Gastroesophageal sphincter (tissue), 4 donors: ENCODE measurements around the gene FA2H. TPM values are rescaled to one million over a fixed set of nuclear protein-coding genes. Genes with fewer than 3 reads are reported as not detected.
"Not testable (repeated sequence)": the region's sequence is repeated elsewhere in the genome, so short reads cannot be mapped to it uniquely, and the experiment has no call there.

Experiments used
- ATAC-seq: fragments of 150-250 bp; one replicate; pipeline ENCODE4 v1.9.1; 2016; ENCODE audit warnings: mild to moderate bottlenecking, moderate library complexity
- H3K27ac ChIP-seq, 4 donors: fragments of 200-600 bp; sonication (generic) in 3 of 4; 1 replicate in 3 of 4; 2 replicates in 1 of 4; pipeline ENCODE4 v1.5.1; 2016 to 2019
- H3K27me3 ChIP-seq: fragments of 200-600 bp; sonication (generic); one replicate; pipeline ENCODE4 v1.5.1; 2019
- H3K36me3 ChIP-seq, 2 donors: fragments of 200-600 bp; sonication (generic); one replicate each; pipeline ENCODE4 v1.5.1; 2019; ENCODE audit warnings: control low read depth in 1 of 2
- H3K4me1 ChIP-seq, 3 donors: fragments of 200-600 bp; sonication (generic); 1 replicate in 2 of 3; 2 replicates in 1 of 3; pipeline ENCODE4 v1.5.1; 2016 to 2019; ENCODE audit warnings: control low read depth in 2 of 3
- H3K4me3 ChIP-seq, 2 donors: fragments of 200-600 bp; sonication (generic); one replicate each; pipeline ENCODE4 v1.5.1; 2019; ENCODE audit warnings: mild to moderate bottlenecking in 1 of 2, moderate library complexity in 1 of 2
- H3K9me3 ChIP-seq, 3 donors: fragments of 200-600 bp; sonication (generic); one replicate each; pipeline ENCODE4 v1.5.1; 2017 to 2019; ENCODE audit warnings: control low read depth in 2 of 3
- CTCF ChIP-seq, 4 experiments: fragments of 200-600 bp in 2 of 4; fragments of 450-650 bp in 2 of 4; sonication (generic) in 1 of 4; IDR thresholded peaks; one replicate each; pipeline ENCODE4 v1.5.1; 2017 to 2019; ENCODE audit warnings: antibody characterized with exemption in 4 of 4, mild to moderate bottlenecking in 2 of 4, moderate library complexity in 2 of 4
- EP300 ChIP-seq: sonication (generic); formaldehyde crosslinking; IDR thresholded peaks from one replicate; pipeline ENCODE4 v1.6.1; 2017; ENCODE audit warnings: antibody characterized with exemption, mild to moderate bottlenecking
- POLR2A ChIP-seq, 2 donors: fragments of 450-650 bp; IDR thresholded peaks; one replicate each; pipeline ENCODE4 v1.6.1; 2017; ENCODE audit warnings: antibody characterized with exemption in 2 of 2, mild to moderate bottlenecking in 2 of 2, moderate library complexity in 1 of 2
- POLR2AphosphoS5 ChIP-seq: sonication (generic); formaldehyde crosslinking; IDR thresholded peaks from one replicate; pipeline ENCODE4 v1.6.1; 2017; ENCODE audit warnings: antibody characterized with exemption
- WGBS, 2 donors: methylation state at CpG; one replicate each; pipeline ENCODE4 v1.1.5; 2018; ENCODE audit warnings: low coverage in 1 of 2; 5-methylcytosine and 5-hydroxymethylcytosine counted together
- total RNA-seq, 4 donors: library from RNA; depleted of rRNA; stranded (reverse); fragments of >200 nt; gene quantifications; one replicate each; pipeline ENCODE4 v1.1.0, GENCODE V29; 2016

FA2H gene
- total RNA-seq, 4 donors from 2014 or later, result 0.27 to 2.2 (median 0.31) TPM; not detected in 1

GRCh38 chr16:74793571-74793970, 19.0 kb upstream of the FA2H start:
- 79 to 93% methylated on average over 2 of the region's 2 CpGs for WGBS, 2 donors
- Histone ChIP-seq H3K4me3 (no peak overlapping the region), H3K27ac (no peak overlapping the region), H3K4me1 (no peaks in the 10 kb centered on the region), H3K36me3 (no peaks in the 10 kb centered on the region), H3K9me3 (no peaks in the 10 kb centered on the region), H3K27me3 (peaks cover 30% of the 10 kb centered on the region)
- TF ChIP-seq POLR2A (IDR thresholded peaks at IDR 0.05) (no peak), EP300 (no peak), POLR2AphosphoS5 (no peak), CTCF (IDR thresholded peaks at IDR 0.05) (no peak)
- ATAC-seq, result no peak

- no peak for ATAC-seq
- no peaks in the 10 kb centered on the region for H3K36me3 ChIP-seq
- no peaks in the 10 kb centered on the region for H3K9me3 ChIP-seq
- TF ChIP-seq POLR2A (IDR thresholded peaks at IDR 0.05) (no peak), EP300 (no peak), POLR2AphosphoS5 (no peak), CTCF (IDR thresholded peaks at IDR 0.05) (no peak)
- WGBS, 2 donors, result 85 to 89% methylated on average over 1 of the region's 1 CpG
- H3K4me3 ChIP-seq, result no peak overlapping the region
- peaks cover 27% of the 10 kb centered on the region for H3K27me3 ChIP-seq
- no peak overlapping the region for H3K27ac ChIP-seq
- H3K4me1 ChIP-seq, result no peaks in the 10 kb centered on the region
Measured at GRCh38 chr16:74792225-74792624, 17.6 kb upstream of the FA2H start.

- peaks cover 24% of the 10 kb centered on the region for H3K27me3 ChIP-seq
- not testable (repeated sequence) for H3K36me3 ChIP-seq, H3K4me3 ChIP-seq, H3K27ac ChIP-seq, H3K4me1 ChIP-seq, ATAC-seq, H3K9me3 ChIP-seq
- 75% methylated on average over 2 of the region's 2 CpGs; no CpG with 5 or more reads in 1 of the 2 donors for WGBS, 2 donors
Measured at GRCh38 chr16:74791749-74792148, 17.1 kb upstream of the FA2H start.

- H3K4me1 ChIP-seq, result no peaks in the 10 kb centered on the region
- WGBS, 2 donors, result 24 to 32% methylated on average over 3 of the region's 7 CpGs
- H3K27me3 ChIP-seq, result peaks cover 8% of the 10 kb centered on the region
- no peak overlapping the region for H3K27ac ChIP-seq
- no peaks in the 10 kb centered on the region for H3K9me3 ChIP-seq
- no peak overlapping the region for H3K4me3 ChIP-seq
- TF ChIP-seq POLR2AphosphoS5 (no peak), EP300 (no peak), CTCF (IDR thresholded peaks at IDR 0.05) (no peak), POLR2A (IDR thresholded peaks at IDR 0.05) (no peak)
- H3K36me3 ChIP-seq, result no peaks in the 10 kb centered on the region
- no peak for ATAC-seq
Measured at GRCh38 chr16:74788108-74788507, 13.5 kb upstream of the FA2H start.

- TF ChIP-seq POLR2AphosphoS5 (no peak), EP300 (no peak), POLR2A (IDR thresholded peaks at IDR 0.05) (no peak), CTCF (IDR thresholded peaks at IDR 0.05) (no peak)
- 60 to 65% methylated on average over 2 to 3 of the region's 4 CpGs for WGBS, 2 donors
- ATAC-seq, result no peak
Measured at GRCh38 chr16:74785031-74785430, 10.4 kb upstream of the FA2H start.

More at GRCh38 chr16:74785031-74785430, 10.4 kb upstream of the FA2H start:
- Histone ChIP-seq H3K27ac (no peak overlapping the region), H3K4me1 (no peaks in the 10 kb centered on the region), H3K9me3 (no peaks in the 10 kb centered on the region), H3K36me3 (no peaks in the 10 kb centered on the region), H3K4me3 (no peak overlapping the region), H3K27me3 (peaks cover 6% of the 10 kb centered on the region)
